DOHH2 (cell line): ENCODE data around the gene ASPSCR1.

Source experiments
- H3F3A ChIP-seq: fragments of 200-600 bp; sonication (generic), shearing (Covaris generic); 2 replicates; pipeline ENCODE4 v1.6.0; 2016; ENCODE audit warnings: antibody characterized with exemption, mild to moderate bottlenecking; ENCODE audit not compliant: control insufficient read depth, insufficient read depth
- H3K27ac ChIP-seq: fragments of 200-600 bp; sonication (generic); 2 replicates; pipeline ENCODE4 v1.5.1; 2014; ENCODE audit warnings: low read depth, mild to moderate bottlenecking, low read length, moderate library complexity
- H3K27me3 ChIP-seq: fragments of 200-600 bp; sonication (generic); 2 replicates; pipeline ENCODE4 v1.6.1; 2014; ENCODE audit warnings: mild to moderate bottlenecking, low read length, mixed read lengths; ENCODE audit not compliant: control insufficient read depth
- H3K36me3 ChIP-seq: fragments of 200-600 bp; sonication (generic); 2 replicates; pipeline ENCODE4 v1.6.1; 2014; ENCODE audit warnings: mild to moderate bottlenecking, low read length, moderate library complexity, mixed read lengths; ENCODE audit not compliant: control insufficient read depth
- H3K4me1 ChIP-seq: fragments of 200-600 bp; sonication (generic); 2 replicates; pipeline ENCODE4 v1.6.1; 2014; ENCODE audit warnings: mild to moderate bottlenecking, low read length, mixed read lengths; ENCODE audit not compliant: control insufficient read depth
- H3K4me2 ChIP-seq: fragments of 200-600 bp; sonication (generic); 2 replicates; pipeline ENCODE4 v1.6.0; 2014; ENCODE audit warnings: mild to moderate bottlenecking, low read length, moderate library complexity
- H3K4me3 ChIP-seq: fragments of 200-600 bp; sonication (generic); 2 replicates; pipeline ENCODE4 v1.5.1; 2014; ENCODE audit warnings: mild to moderate bottlenecking, low read length, mixed read lengths
- H3K79me2 ChIP-seq: fragments of 200-600 bp; sonication (generic); 2 replicates; pipeline ENCODE4 v1.6.1; 2014; ENCODE audit warnings: mild to moderate bottlenecking, low read length, mixed read lengths; ENCODE audit not compliant: control insufficient read depth
- H3K9me2 ChIP-seq: fragments of 200-600 bp; sonication (generic); replicated peaks from 2 replicates; pipeline ENCODE4 v1.6.1; 2014; ENCODE audit warnings: mild to moderate bottlenecking, low read length, mixed read lengths; ENCODE audit not compliant: control insufficient read depth
- H3K9me3 ChIP-seq: fragments of 200-600 bp; sonication (generic); 2 replicates; pipeline ENCODE4 v1.6.1; 2014; ENCODE audit warnings: antibody characterized with exemption, low read length, mixed read lengths; ENCODE audit not compliant: control insufficient read depth, insufficient read depth
- H4K20me1 ChIP-seq: fragments of 200-600 bp; sonication (generic); 2 replicates; pipeline ENCODE4 v1.6.0; 2014; ENCODE audit warnings: low read depth, mild to moderate bottlenecking, antibody characterized with exemption, low read length, moderate library complexity; ENCODE audit not compliant: control insufficient read depth, insufficient read depth
- CTCF ChIP-seq: fragments of 200-600 bp; sonication (generic); IDR thresholded peaks from one replicate; pipeline ENCODE4 v1.5.1; 2014; ENCODE audit warnings: antibody characterized with exemption, mild to moderate bottlenecking, low read depth, low read length; ENCODE audit not compliant: poor library complexity, severe bottlenecking
- EZH2phosphoT487 ChIP-seq: fragments of 200-600 bp; sonication (generic); IDR thresholded peaks from 2 replicates; pipeline ENCODE4 v1.6.1; 2017; ENCODE audit warnings: borderline replicate concordance, mild to moderate bottlenecking, antibody characterized with exemption, low read length, moderate library complexity, mixed read lengths

ASPSCR1 gene

GRCh38 chr17:82028966-82029365 lies 51.5 kb downstream of the ASPSCR1 start:
- H3K4me1 ChIP-seq = peaks cover 23% of the 10 kb centered on the region
- TF ChIP-seq EZH2phosphoT487 (no peak), CTCF (no peak)
- H3K36me3 ChIP-seq = peaks cover 3% of the 10 kb centered on the region; the same call in 1 of the 2 replicates
- H3K9me3 ChIP-seq = no peaks in the 10 kb centered on the region
- no peaks in the 10 kb centered on the region for H4K20me1 ChIP-seq
- no peaks in the 10 kb centered on the region for H3K27me3 ChIP-seq
- H3K79me2 ChIP-seq = peaks cover 6% of the 10 kb centered on the region
- no peaks in the 10 kb centered on the region; the same call in 1 of the 2 replicates for H3F3A ChIP-seq
- no peak overlapping the region for H3K4me2 ChIP-seq
- no peaks in the 10 kb centered on the region for H3K9me2 ChIP-seq
- no peak overlapping the region for H3K4me3 ChIP-seq
- no peak overlapping the region for H3K27ac ChIP-seq

GRCh38 chr17:82029391-82029790 lies 52.0 kb downstream of the ASPSCR1 start:
- H4K20me1 ChIP-seq = no peaks in the 10 kb centered on the region
- H3F3A ChIP-seq = no peaks in the 10 kb centered on the region; the same call in 1 of the 2 replicates
- H3K36me3 ChIP-seq = peaks cover 3% of the 10 kb centered on the region; the same call in 1 of the 2 replicates
- no peaks in the 10 kb centered on the region for H3K9me2 ChIP-seq
- H3K4me1 ChIP-seq = peaks cover 18% of the 10 kb centered on the region
- no peak overlapping the region for H3K4me2 ChIP-seq
- no peaks in the 10 kb centered on the region for H3K9me3 ChIP-seq
- TF ChIP-seq CTCF (no peak), EZH2phosphoT487 (no peak)
- H3K27me3 ChIP-seq = no peaks in the 10 kb centered on the region
- H3K27ac ChIP-seq = no peak overlapping the region
- no peak overlapping the region for H3K4me3 ChIP-seq
- peaks cover 2% of the 10 kb centered on the region; the same call in 1 of the 2 replicates for H3K79me2 ChIP-seq

- Histone ChIP-seq H3K4me1 (peaks cover 17% of the 10 kb centered on the region), H3K79me2 (no peaks in the 10 kb centered on the region), H4K20me1 (no peaks in the 10 kb centered on the region), H3K36me3 (peaks cover 4% of the 10 kb centered on the region; the same call in 1 of the 2 replicates), H3K9me2 (no peaks in the 10 kb centered on the region), H3F3A (peaks cover 2% of the 10 kb centered on the region), H3K27ac (no peak overlapping the region), H3K27me3 (no peaks in the 10 kb centered on the region), H3K4me2 (peak overlapping the region; percentile 93), H3K4me3 (peak overlapping the region; percentile 78), H3K9me3 (no peaks in the 10 kb centered on the region)
- no peak for TF ChIP-seq EZH2phosphoT487
- no peak for TF ChIP-seq CTCF
These were observed 52.6 kb downstream of the ASPSCR1 start for GRCh38 chr17:82029990-82030469.
